ENCODE data around the gene GOLT1B. TPM values are rescaled to one million over a fixed set of nuclear protein-coding genes. Genes with fewer than 3 reads are reported as not detected.
"Not testable (repeated sequence)": the region's sequence is repeated elsewhere in the genome, so short reads cannot be mapped to it uniquely, and the experiment has no call there.

Gene GOLT1B
- total and polyA plus RNA-seq, 9 of the 15 experiments (the other 6 are each of a cell fraction or from before 2014, with no cell fraction given) = 9.4 to 66.1 (median 26.7) TPM

DNA sequence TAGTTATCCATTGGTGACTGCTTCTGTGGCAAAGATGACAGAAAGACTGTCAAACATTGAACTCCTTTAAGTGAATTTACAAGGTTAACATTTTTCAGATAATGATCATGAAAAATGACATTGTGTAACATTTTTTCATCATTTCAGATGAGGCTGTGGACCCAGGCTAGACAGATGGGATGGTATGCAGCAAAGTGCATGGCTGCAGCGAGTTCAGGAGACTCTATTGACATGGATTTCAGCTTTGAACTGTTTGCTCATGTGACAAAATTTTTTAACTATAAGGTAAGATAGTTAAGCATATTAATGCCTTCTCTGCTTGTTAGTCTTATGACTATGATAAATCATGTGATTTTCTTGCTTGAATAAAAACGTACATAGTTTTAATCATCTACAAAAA, 34.3 kb upstream of the GOLT1B start:
- CTCF ChIA-PET (ENCODE audit: low intra/inter-chr PET ratio); H3K9me1 ChIP-seq (ENCODE audit: control insufficient read depth, insufficient read depth, low read length); ATAC-seq; intact Hi-C loops (cut with micrococcal nuclease); H3K9me3 ChIP-seq (replicated peaks; ENCODE audit: control insufficient read depth, insufficient read depth, low read depth, low read length); H3K4me3 ChIP-seq; H3K4me1 ChIP-seq (replicated peaks in 1 of 2; ENCODE audit: control insufficient read depth in 2 of 2, insufficient read depth in 2 of 2, low read length in 2 of 2); H3K27ac ChIP-seq (ENCODE audit: extremely low read depth, low read depth, low read length); H3K27me3 ChIP-seq (ENCODE audit: control insufficient read depth in 2 of 2, insufficient read depth in 2 of 2, low read length in 2 of 2); H4K20me1 ChIP-seq (replicated peaks; ENCODE audit: control insufficient read depth, insufficient read depth, low read length); H3K79me2 ChIP-seq (ENCODE audit: control insufficient read depth, insufficient read depth, low read length); H3K9ac ChIP-seq (ENCODE audit: insufficient read depth in 1 of 2, low read depth in 2 of 2, low read length in 2 of 2); POLR2A ChIA-PET; BruUV-seq (replicated peaks); DNase-seq (ENCODE audit: extremely low read depth in 1 of 4, low spot score in 3 of 4); H3K4me2 ChIP-seq (ENCODE audit: insufficient read depth, low read length); FAIRE-seq; in situ Hi-C loops (cut with MboI); H2AFZ ChIP-seq (ENCODE audit: low read depth, low read length): not testable (repeated sequence)
- WGBS (ENCODE audit: insufficient coverage, low coverage, missing lambda C conversion rate) = 54% methylated on average over 1 of the region's 2 CpGs
- peaks cover 16% of the 10 kb centered on the region; the same call in 1 of the 3 replicates for H3K36me3 ChIP-seq (ENCODE audit: control insufficient read depth, insufficient read depth, low read length)

DNA sequence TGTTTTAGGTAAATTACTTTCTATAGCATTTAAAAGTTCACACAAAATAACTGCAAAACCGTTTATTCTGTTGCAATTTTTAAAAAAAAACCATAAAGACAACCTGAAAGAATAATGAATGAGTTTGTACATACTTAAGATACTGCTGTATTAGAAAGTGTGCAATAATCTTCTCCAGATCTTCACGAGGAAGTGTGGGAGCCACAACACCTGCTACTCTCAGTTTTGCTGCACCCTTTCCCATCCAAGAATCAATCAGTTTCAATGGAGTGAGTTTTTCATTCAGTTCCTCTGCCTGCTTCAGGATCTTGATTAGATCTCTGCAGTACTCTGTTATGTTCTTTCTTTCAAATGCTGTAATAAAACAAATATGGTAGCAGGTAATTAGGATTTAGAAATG, 30.3 kb upstream of the GOLT1B start:
- 52% methylated on average over 2 of the region's 2 CpGs for WGBS (ENCODE audit: insufficient coverage, low coverage, missing lambda C conversion rate)
- no peaks in the 10 kb centered on the region for H3K4me1 ChIP-seq (replicated peaks in 1 of 2; ENCODE audit: control insufficient read depth in 2 of 2, insufficient read depth in 2 of 2, low read length in 2 of 2)
- CTCF ChIA-PET (ENCODE audit: low intra/inter-chr PET ratio) = no interaction called here
- H4K20me1 ChIP-seq (replicated peaks; ENCODE audit: control insufficient read depth, insufficient read depth, low read length) = no peaks in the 10 kb centered on the region
- H3K9me1 ChIP-seq (ENCODE audit: control insufficient read depth, insufficient read depth, low read length) = no peaks in the 10 kb centered on the region
- no peak overlapping the region for H3K27ac ChIP-seq (ENCODE audit: extremely low read depth, low read depth, low read length)
- H3K4me3 ChIP-seq = no peak overlapping the region
- intact Hi-C loops (cut with micrococcal nuclease) (no loop called here), in situ Hi-C loops (cut with MboI) (no loop called here)
- POLR2A ChIA-PET = no interaction called here
- no peaks in the 10 kb centered on the region for H3K27me3 ChIP-seq (ENCODE audit: control insufficient read depth in 2 of 2, insufficient read depth in 2 of 2, low read length in 2 of 2)
- FAIRE-seq = no peak
- no TSS peak for BruUV-seq (replicated peaks)
- DNase-seq (ENCODE audit: extremely low read depth in 1 of 4, low spot score in 3 of 4) = no peak
- no peak overlapping the region for H3K4me2 ChIP-seq (ENCODE audit: insufficient read depth, low read length)
- ATAC-seq = no peak
- peaks cover 31% of the 10 kb centered on the region; the same call in 2 of the 3 replicates for H3K36me3 ChIP-seq (ENCODE audit: control insufficient read depth, insufficient read depth, low read length)
- H3K9ac ChIP-seq (ENCODE audit: insufficient read depth in 1 of 2, low read depth in 2 of 2, low read length in 2 of 2) = no peak overlapping the region
- no peaks in the 10 kb centered on the region for H3K79me2 ChIP-seq (ENCODE audit: control insufficient read depth, insufficient read depth, low read length)
- no peak overlapping the region for H2AFZ ChIP-seq (ENCODE audit: low read depth, low read length)
- H3K9me3 ChIP-seq (replicated peaks; ENCODE audit: control insufficient read depth, insufficient read depth, low read depth, low read length) = no peaks in the 10 kb centered on the region
- TF ChIP-seq KAT2B (IDR thresholded peaks at IDR 0.05; ENCODE audit: low read depth, low read length) = no peak
- TF ChIP-seq NFRKB (IDR thresholded peaks at IDR 0.05; ENCODE audit: low read depth) = no peak
- no peak for TF ChIP-seq SIN3A (IDR thresholded peaks at IDR 0.05; ENCODE audit: borderline replicate concordance in 2 of 2, control insufficient read depth in 1 of 2, low read depth in 2 of 2, low read length in 2 of 2)
- TF ChIP-seq POLR2AphosphoS2 (IDR thresholded peaks at IDR 0.05; ENCODE audit: low read length) = no peak
- TF ChIP-seq ZNF140 (CRISPR knock-in tag; IDR thresholded peaks at IDR 0.05) = no peak
- no peak for TF ChIP-seq BRD4 (IDR thresholded peaks at IDR 0.05)
- TF ChIP-seq TRIM24 (IDR thresholded peaks at IDR 0.05) = no peak
- no peak for TF ChIP-seq TCF3 (CRISPR knock-in tag; IDR thresholded peaks at IDR 0.05)
- TF ChIP-seq, protein P1, sequence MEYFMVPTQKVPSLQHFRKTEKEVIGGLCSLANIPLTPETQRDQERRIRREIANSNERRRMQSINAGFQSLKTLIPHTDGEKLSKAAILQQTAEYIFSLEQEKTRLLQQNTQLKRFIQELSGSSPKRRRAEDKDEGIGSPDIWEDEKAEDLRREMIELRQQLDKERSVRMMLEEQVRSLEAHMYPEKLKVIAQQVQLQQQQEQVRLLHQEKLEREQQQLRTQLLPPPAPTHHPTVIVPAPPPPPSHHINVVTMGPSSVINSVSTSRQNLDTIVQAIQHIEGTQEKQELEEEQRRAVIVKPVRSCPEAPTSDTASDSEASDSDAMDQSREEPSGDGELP (CRISPR knock-in tag; IDR thresholded peaks at IDR 0.05; ENCODE audit: borderline replicate concordance) = no peak
- TF ChIP-seq NCOA2 (IDR thresholded peaks at IDR 0.05; ENCODE audit: partially characterized antibody in 2 of 2) = no peak
- TF ChIP-seq, protein P2, sequence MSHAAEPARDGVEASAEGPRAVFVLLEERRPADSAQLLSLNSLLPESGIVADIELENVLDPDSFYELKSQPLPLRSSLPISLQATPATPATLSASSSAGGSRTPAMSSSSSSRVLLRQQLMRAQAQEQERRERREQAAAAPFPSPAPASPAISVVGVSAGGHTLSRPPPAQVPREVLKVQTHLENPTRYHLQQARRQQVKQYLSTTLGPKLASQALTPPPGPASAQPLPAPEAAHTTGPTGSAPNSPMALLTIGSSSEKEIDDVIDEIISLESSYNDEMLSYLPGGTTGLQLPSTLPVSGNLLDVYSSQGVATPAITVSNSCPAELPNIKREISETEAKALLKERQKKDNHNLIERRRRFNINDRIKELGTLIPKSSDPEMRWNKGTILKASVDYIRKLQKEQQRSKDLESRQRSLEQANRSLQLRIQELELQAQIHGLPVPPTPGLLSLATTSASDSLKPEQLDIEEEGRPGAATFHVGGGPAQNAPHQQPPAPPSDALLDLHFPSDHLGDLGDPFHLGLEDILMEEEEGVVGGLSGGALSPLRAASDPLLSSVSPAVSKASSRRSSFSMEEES (CRISPR knock-in tag; IDR thresholded peaks at IDR 0.05) = no peak
- no peak for TF ChIP-seq GATA2 (CRISPR knock-in tag; IDR thresholded peaks at IDR 0.05)
- TF ChIP-seq LEF1 (IDR thresholded peaks at IDR 0.05) = no peak
- TF ChIP-seq CHD1 (IDR thresholded peaks at IDR 0.05; ENCODE audit: low read length) = no peak
- TF ChIP-seq ZNF212 (CRISPR knock-in tag; IDR thresholded peaks at IDR 0.05) = no peak
- no peak for TF ChIP-seq MXI1 (IDR thresholded peaks at IDR 0.05; ENCODE audit: low read depth, low read length)

Measured in K562 (cell line).